Cardiac muscle cell (in vitro differentiated cells and primary cell): ENCODE measurements around the gene SH3BP5. TPM values are rescaled to one million over a fixed set of nuclear protein-coding genes. Genes with fewer than 3 reads are reported as not detected.

Source experiments
- DNase-seq, 2 donors: peaks; one replicate each; pipeline versions ENCODE4 v3.0.0 to v3.0.0-alpha.2; 2010 to 2017; ENCODE audit warnings: low read depth in 1 of 2, low spot score in 1 of 2
- H3K27ac ChIP-seq: fragments of 200-600 bp; sonication (generic); 2 replicates; pipeline ENCODE4 v1.5.1; 2016
- H3K27me3 ChIP-seq: fragments of 200-600 bp; sonication (generic); 2 replicates; pipeline ENCODE4 v1.6.0; 2016; ENCODE audit warnings: control low read depth
- H3K36me3 ChIP-seq: fragments of 200-600 bp; sonication (generic); 2 replicates; pipeline ENCODE4 v1.5.1; 2016; ENCODE audit warnings: control low read depth
- H3K4me1 ChIP-seq: fragments of 200-600 bp; sonication (generic); 2 replicates; pipeline ENCODE4 v1.8.1; 2017; ENCODE audit warnings: low read depth, mild to moderate bottlenecking, mixed run types
- H3K4me3 ChIP-seq: fragments of 200-600 bp; sonication (generic); 2 replicates; pipeline ENCODE4 v1.5.1; 2016; ENCODE audit warnings: mild to moderate bottlenecking
- H3K9me3 ChIP-seq: fragments of 200-600 bp; sonication (generic); 2 replicates; pipeline ENCODE4 v1.5.1; 2017; ENCODE audit warnings: low read depth, mild to moderate bottlenecking, control low read depth
- polyA plus RNA-seq: library from polyadenylated mRNA; unstranded; fragments of >200 nt; fragmentation: Nextera tagmentation; extraction: Ambion mirVana; gene quantifications from 2 replicates; pipeline ENCODE4 v1.2.1, GENCODE V29; 2016
- total RNA-seq: library from RNA; depleted of rRNA; stranded (reverse); fragments of >200 nt; gene quantifications from 2 replicates; pipeline ENCODE4 v1.2.3, GENCODE V29; 2016
- TF ChIP-seq, protein P1 (sequence below): IDR thresholded peaks from 2 replicates; pipeline ENCODE4 v1.5.1; 2012; ENCODE audit warnings: low read depth, mild to moderate bottlenecking, low read length

The SH3BP5 gene
- total and polyA plus RNA-seq, 2 experiments from 2014 or later, result 10.6 to 18.5 TPM

GRCh38 chr3:15253023-15253697 lies 79.2 kb downstream of the SH3BP5 start:
- no peaks in the 10 kb centered on the region for H3K27me3 ChIP-seq
- no peak overlapping the region for H3K27ac ChIP-seq
- no peaks in the 10 kb centered on the region for H3K9me3 ChIP-seq
- TF ChIP-seq, protein P1, sequence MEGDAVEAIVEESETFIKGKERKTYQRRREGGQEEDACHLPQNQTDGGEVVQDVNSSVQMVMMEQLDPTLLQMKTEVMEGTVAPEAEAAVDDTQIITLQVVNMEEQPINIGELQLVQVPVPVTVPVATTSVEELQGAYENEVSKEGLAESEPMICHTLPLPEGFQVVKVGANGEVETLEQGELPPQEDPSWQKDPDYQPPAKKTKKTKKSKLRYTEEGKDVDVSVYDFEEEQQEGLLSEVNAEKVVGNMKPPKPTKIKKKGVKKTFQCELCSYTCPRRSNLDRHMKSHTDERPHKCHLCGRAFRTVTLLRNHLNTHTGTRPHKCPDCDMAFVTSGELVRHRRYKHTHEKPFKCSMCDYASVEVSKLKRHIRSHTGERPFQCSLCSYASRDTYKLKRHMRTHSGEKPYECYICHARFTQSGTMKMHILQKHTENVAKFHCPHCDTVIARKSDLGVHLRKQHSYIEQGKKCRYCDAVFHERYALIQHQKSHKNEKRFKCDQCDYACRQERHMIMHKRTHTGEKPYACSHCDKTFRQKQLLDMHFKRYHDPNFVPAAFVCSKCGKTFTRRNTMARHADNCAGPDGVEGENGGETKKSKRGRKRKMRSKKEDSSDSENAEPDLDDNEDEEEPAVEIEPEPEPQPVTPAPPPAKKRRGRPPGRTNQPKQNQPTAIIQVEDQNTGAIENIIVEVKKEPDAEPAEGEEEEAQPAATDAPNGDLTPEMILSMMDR, result no peak
- no peak overlapping the region for H3K4me3 ChIP-seq
- peaks cover 6% of the 10 kb centered on the region for H3K4me1 ChIP-seq
- DNase-seq, result no peak
- peaks cover 51% of the 10 kb centered on the region for H3K36me3 ChIP-seq

DNA sequence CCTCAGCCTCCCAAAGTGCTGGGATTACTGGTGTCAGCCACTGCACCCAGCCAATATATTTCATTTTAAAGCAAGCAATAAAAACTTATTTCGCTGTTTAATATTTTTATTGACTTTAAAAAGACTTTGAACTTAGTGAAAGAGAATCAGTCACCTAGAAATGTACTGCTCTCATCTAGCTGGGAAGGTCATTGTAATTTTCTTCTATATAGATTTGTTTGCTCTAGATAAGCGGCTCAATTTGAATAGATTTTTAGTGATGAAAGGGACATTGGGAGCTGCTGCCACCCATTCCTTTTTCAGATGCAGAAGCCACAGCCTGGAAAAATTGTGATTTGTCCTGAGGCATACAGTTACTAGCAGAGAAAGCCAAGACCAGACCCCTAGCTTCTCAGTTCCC lies 86.2 kb downstream of the SH3BP5 start:
- Histone ChIP-seq H3K9me3 (no peaks in the 10 kb centered on the region), H3K27me3 (no peaks in the 10 kb centered on the region), H3K4me3 (no peak overlapping the region), H3K4me1 (no peaks in the 10 kb centered on the region), H3K36me3 (peaks cover 66% of the 10 kb centered on the region), H3K27ac (no peak overlapping the region)
- TF ChIP-seq, protein P1, result no peak
- DNase-seq, result no peak

DNA sequence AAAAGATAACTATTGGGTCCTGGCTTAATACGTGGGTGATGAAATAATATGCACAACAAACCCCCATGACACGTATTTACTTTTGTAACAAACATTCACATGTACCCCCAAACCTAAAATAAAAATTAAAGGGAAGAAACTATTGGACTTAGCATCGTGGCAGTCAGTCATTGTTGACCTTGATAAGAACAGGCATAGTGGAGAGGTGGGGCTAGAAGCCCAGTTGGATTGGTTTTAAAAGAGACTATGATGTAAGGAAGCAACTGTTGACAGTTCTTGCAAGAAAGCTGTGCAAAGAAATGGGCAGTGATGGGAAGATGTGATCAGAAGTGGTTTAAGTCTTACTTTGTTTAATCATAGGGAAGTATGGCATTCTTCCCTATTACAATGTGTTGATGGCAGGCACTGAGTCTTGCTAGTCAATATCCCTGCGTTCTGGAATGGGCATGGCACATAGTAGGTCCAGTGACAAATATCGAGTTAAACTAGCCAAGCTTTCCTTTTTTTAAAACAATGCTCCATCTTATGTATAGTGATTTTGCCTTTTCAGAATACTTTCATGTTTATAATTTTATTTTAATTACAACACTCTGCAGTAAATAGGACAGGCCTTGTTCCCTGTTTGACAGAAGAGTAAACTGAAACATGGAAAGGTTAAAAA lies 88.4 kb downstream of the SH3BP5 start:
- Histone ChIP-seq H3K4me1 (no peaks in the 10 kb centered on the region), H3K36me3 (peaks cover 72% of the 10 kb centered on the region), H3K9me3 (no peaks in the 10 kb centered on the region), H3K4me3 (no peak overlapping the region), H3K27ac (no peak overlapping the region), H3K27me3 (no peaks in the 10 kb centered on the region)
- no peak for DNase-seq
- TF ChIP-seq, protein P1, result no peak

DNA sequence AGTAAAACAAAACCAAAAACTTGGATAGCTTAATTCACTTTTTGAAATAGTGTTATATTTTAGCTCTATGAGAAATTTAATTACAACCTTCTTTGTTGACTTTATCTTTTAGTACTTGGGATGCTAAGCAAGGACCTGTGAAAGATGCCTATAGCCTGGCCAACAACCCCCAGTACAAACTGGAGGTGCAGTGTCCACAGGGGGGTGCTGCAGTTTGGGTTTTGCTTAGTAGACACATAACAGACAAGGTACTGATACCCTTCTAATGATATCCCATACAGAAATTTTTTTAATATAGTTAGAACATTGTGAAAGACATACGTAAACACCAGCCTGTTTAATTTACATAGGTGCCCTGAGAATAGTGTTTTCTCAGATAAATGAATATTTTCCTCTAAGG lies 91.0 kb downstream of the SH3BP5 start:
- Histone ChIP-seq H3K27ac (no peak overlapping the region), H3K9me3 (no peaks in the 10 kb centered on the region), H3K4me1 (no peaks in the 10 kb centered on the region), H3K4me3 (no peak overlapping the region), H3K36me3 (peaks cover 64% of the 10 kb centered on the region), H3K27me3 (no peaks in the 10 kb centered on the region)
- peak; percentile 20 to 23 for DNase-seq
- TF ChIP-seq, protein P1, result peak; percentile 33

- Histone ChIP-seq H3K4me1 (no peaks in the 10 kb centered on the region), H3K36me3 (peaks cover 73% of the 10 kb centered on the region), H3K9me3 (no peaks in the 10 kb centered on the region), H3K27me3 (no peaks in the 10 kb centered on the region), H3K27ac (no peak overlapping the region), H3K4me3 (no peak overlapping the region)
- DNase-seq, result no peak
- TF ChIP-seq, protein P1, result no peak
Measured at GRCh38 chr3:15229262-15229661, 103.1 kb downstream of the SH3BP5 start.
